Left cardiac atrium (tissue), 4 donors: ENCODE measurements around the gene RNF213. TPM values are rescaled to one million over a fixed set of nuclear protein-coding genes. Genes with fewer than 3 reads are reported as not detected.
A peak's percentile ranks its signal among the peaks of the same experiment; 100 is the strongest.

Experiments used
- ATAC-seq, 2 donors: fragments of 200-7000 bp; cut with Tn5 transposase; one replicate each; pipeline ENCODE4 v1.9.1; 2020; ENCODE audit warnings: mild to moderate bottlenecking in 2 of 2, moderate library complexity in 2 of 2
- DNase-seq: peaks from one replicate; pipeline ENCODE4 v3.0.0-alpha.2; 2020
- intact Hi-C, 2 donors: fragments of 100-400 bp; cut with DNase I; formaldehyde crosslinking; loops; one replicate each; pipeline versions ENCODE4 v1.14.1 to v1.15.1; 2022 to 2023
- total RNA-seq, 2 donors: library from RNA; stranded (reverse); fragmentation: NEBNext Ultra II Directional; extraction: Animal tissue kit (Norgen Biotek cat#: 25700); gene quantifications; one replicate each; pipeline ENCODE4 v1.2.1, GENCODE V29; 2021
- donor health status: DM: no; HTN: yes; CAD: no.
- donor health status: DM: no; HTN: yes; CAD: no; lungs with severe emphysema.
- donor health status: DM: yes; HTN: yes; CAD: no.
- donor health status: Dilated cardiomyopathy.

The RNF213 gene
- total RNA-seq, 2 donors from 2014 or later, result 43.4 to 48.4 TPM

DNA sequence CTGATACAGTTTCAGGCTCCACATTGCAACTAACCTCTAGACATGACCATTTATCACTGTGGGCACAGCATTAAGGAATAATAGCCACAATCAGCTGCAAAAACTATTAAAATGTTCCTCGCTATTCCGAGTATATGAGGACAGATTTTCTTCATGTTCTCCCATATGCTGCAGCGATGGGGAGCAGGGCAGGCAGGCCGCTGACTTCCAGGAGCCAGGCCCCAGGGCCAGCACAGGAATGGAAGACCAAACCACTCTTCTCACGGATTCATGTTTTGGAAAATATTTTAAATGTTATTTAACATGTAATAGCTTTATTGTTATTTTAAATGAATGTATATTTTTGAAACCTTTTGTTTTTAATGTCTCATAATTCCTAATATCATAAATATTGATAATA lies 110.5 kb downstream of the RNF213 start:
- DNase-seq, result no peak
- intact Hi-C loops, result no loop called here
- ATAC-seq, result no peak

- intact Hi-C loops, result no loop called here
- no peak for DNase-seq
- ATAC-seq, result no peak
Observed at GRCh38 chr17:80372456-80372855, 111.8 kb downstream of the RNF213 start.

DNA sequence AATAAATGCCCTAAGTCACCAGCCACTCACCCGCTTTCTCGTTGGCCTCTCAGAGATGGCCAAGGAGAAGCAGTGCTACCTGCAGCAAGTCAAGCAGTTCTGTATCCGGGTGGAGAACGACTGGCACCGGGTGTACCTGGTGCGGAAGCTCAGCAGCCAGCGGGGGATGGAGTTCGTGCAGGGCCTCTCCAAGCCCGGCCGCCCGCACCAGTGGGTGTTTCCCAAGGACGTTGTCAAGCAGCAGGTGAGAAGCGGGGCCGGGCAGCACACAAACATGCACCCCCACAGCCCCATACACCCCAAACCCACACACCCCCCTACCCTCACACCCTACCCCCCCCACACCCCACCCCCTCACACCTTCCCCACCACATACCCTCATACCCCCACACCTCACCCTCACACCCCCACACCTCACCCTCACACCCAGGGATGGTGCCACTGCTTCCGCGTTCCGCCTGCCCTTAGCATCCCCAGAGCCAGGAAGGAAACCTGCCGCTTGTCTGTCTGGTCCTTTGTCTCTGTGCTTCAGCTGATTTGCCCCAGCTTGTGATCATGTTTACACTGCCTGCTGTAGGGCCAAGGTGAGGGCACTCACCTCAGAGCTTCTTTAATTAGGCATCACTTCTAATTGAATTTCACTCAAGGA lies 112.4 kb downstream of the RNF213 start:
- DNase-seq (no peak), ATAC-seq (no peak)
- intact Hi-C loops, result no loop called here

DNA sequence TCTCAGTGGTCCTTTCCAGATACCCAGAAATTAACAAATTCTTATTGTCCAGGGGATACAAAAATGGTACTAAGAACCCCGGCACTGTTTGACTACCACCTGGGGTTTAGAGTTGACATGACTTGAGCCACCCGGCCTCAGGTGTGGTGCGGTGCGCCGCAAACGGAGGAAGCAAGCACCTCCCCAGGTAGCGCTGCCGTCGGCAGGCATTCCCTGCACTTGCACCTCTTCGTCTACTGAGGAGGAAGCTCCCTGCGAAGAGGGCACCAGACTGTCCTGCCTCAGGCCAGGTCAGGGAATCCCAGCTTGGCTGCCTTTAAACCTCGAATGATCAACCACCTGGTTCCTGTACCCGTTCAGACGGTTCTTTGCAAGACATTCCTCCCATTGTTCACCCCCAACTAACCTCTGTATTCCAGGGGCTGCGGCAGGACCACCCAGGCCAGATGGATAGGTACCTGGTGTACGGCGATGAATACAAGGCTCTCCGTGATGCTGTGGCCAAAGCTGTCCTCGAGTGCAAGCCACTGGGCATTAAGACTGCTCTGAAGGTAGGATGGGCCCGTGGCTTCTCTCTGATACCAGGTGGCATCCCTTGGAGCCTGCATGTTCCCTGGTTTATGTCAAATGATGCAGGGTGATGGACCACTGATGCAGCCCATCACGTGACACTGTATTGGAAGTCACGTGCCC lies 113.5 kb downstream of the RNF213 start:
- ATAC-seq (no peak), DNase-seq (no peak)
- intact Hi-C loops, result no loop called here

- intact Hi-C loops, result no loop called here
- ATAC-seq, result no peak
- DNase-seq, result no peak
Observed at GRCh38 chr17:80374732-80375585, 114.3 kb downstream of the RNF213 start.

DNA sequence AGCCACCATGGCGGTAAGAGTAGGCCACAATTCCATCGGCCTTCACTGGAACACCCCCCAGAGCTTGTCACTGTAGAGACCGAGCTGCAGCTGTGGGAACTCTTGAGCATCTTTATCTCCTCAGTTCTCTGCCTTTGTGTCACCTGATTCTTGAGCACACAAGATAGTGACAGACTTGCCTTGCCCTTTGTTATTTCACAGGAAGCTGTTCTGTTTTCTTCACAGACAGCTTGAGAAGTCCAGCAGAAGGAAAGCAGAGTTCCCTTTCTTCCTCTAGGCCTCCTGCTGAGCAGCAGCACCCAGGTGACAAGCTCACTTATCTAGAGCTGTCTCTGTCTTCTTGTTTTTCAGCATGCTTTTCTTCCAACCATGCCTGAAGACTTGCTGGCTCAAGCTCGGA lies 115.9 kb downstream of the RNF213 start:
- ATAC-seq (no peak), DNase-seq (no peak)
- intact Hi-C loops, result no loop called here

GRCh38 chr17:80377798-80378197 lies 117.1 kb downstream of the RNF213 start:
- intact Hi-C loops, result no loop called here
- ATAC-seq (no peak), DNase-seq (no peak)

DNA sequence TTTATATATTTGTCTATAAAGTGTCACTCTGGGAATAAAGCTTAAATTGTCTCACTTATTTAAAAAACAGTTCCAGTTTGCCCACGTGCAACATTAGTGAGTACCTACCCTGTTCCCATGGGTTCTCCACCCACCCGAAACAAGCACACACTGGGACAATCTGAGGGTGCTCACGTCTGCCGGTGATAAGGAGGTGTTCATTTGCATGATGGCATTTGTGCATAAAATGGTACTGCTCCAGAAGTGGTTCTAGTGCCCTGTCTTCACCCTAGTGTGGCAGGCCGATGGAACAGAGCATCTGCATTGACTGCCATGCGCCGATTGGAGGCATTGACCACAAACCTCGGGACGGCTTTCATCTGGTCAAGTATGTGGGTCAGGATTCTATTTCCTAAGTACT lies 118.7 kb downstream of the RNF213 start:
- DNase-seq (no peak), ATAC-seq (peak in 1 of 2 donors; percentile 69)
- intact Hi-C loops, result no loop called here

DNA sequence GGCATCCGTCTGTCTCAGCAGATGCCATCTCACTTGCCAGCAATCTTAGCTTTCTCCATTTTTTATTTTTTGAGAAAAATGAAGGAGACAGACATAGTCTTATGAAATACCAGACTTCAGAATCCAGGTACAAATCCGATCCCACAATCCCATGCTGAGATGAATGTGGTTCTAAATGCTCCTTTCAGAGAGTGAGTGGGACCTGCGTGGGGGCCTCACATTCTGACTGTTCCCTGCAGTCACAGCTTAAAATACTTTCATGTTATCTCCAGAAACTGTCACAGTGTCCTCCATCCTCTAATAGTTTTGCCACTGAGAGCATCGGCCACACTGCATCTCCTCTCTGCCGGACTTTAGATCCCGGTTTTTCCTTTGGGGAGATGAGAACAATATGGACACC lies 119.4 kb downstream of the RNF213 start:
- intact Hi-C loops, result no loop called here
- DNase-seq (no peak), ATAC-seq (no peak)

DNA sequence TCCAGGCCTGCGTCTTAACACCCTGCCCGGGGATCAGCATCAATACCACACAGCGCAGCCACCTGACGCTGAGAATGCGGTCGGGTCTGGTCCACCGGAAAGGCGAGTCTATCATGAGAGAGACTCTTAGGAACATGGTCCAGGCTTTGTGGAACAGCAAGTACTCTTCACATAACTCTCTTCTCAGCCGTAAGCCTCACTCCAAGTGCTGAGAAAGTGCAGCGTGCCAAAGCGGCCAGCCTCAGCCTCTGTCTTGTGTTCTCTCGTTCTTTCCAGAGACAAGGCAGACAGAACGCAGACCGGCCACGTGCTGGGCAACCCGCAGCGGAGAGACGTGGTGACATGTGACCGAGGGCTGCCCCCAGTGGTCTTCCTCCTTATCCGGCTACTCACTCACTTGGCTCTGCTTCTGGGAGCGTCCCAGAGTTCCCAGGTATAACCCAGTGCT lies 119.9 kb downstream of the RNF213 start:
- DNase-seq (no peak), ATAC-seq (no peak)
- intact Hi-C loops, result no loop called here

- ATAC-seq, result no peak
- DNase-seq, result no peak
- intact Hi-C loops, result no loop called here
Observed at GRCh38 chr17:80381416-80381923, 120.8 kb downstream of the RNF213 start.

DNA sequence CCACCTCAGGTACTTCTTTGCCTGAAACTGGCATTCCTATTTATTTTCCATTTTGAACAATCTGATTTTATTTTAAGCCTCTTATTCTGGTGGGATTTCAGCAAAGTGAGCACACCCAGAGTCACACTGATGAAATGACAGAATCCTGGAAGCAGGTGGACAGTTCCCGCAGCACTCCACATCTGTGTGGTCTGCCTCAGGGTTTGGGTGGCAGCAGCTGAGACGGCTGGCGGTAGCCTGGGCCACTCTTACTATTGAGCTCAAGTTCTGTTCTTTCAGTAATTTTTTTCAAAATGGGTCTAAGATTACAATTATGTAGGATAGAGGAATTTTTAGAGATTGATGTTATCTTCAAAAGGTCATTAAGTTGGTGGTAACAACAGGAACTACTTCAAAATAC lies 121.8 kb downstream of the RNF213 start:
- no peak for ATAC-seq

DNA sequence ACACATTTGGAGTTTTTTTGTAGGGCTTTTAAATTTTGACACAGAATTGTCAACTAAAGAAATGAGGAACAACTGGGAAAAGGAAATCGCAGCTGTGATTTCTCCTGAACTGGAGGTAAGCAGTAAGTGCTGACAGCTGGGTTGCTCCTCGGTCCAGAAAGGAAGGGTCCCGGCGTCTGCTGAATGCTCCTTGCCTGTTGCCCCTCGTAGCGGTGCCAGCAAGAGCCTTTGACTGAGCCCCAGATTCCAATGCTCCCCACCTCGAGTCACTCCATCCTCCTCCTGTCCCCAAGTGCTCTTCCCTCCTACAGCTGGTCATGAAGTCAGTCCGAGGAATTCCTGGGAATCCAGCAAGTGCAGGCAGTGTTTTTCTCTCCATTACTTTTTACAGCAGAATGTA lies 122.3 kb downstream of the RNF213 start:
- DNase-seq (no peak), ATAC-seq (no peak)
- intact Hi-C loops, result no loop called here

More for the DNA sequence above, 121.8 kb downstream of the RNF213 start:
- DNase-seq, result no peak
- intact Hi-C loops, result no loop called here

- no peak for DNase-seq
- ATAC-seq, result no peak
- intact Hi-C loops, result no loop called here
Observed at GRCh38 chr17:80384078-80384960, 123.7 kb downstream of the RNF213 start.

GRCh38 chr17:80385046-80385445 lies 124.4 kb downstream of the RNF213 start:
- intact Hi-C loops, result no loop called here
- DNase-seq, result no peak
- ATAC-seq, result no peak

GRCh38 chr17:80386341-80386740 lies 125.7 kb downstream of the RNF213 start:
- ATAC-seq (no peak), DNase-seq (no peak)
- intact Hi-C loops, result no loop called here

- DNase-seq, result no peak
- no peak for ATAC-seq
- intact Hi-C loops, result no loop called here
Observed at GRCh38 chr17:80387071-80387470, 126.4 kb downstream of the RNF213 start.

DNA sequence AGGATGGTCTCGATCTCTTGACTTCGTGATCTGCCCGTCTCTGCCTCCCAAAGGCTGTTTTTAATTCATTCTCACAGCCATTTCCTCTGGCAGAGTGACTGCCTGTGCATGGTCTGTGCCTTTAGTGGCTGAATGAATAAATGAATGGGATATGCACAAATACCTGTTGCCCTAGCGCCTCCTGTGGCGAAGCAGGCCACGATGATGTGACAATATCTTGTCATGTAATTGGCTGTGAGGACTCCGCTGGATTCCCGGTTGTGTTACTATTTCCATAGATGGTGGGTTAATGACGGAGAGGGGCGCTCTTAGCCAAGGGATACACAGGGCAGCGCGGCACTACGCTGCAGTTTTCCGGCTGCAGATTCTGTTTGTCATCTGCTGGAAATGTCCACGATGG lies 127.5 kb downstream of the RNF213 start:
- ATAC-seq (no peak), DNase-seq (no peak)
- intact Hi-C loops, result no loop called here

GRCh38 chr17:80388601-80389000 lies 127.9 kb downstream of the RNF213 start:
- ATAC-seq (no peak), DNase-seq (no peak)
- intact Hi-C loops, result no loop called here
